Mesendoderm (in vitro differentiated cells): ENCODE measurements around the gene WNT9B.

Experiments
- DNase-seq: peaks from one replicate; pipeline ENCODE4 v3.0.0; 2013
- H2AK5ac ChIP-seq: 2 replicates; pipeline ENCODE4 v1.6.1; 2013; ENCODE audit warnings: low read length, inconsistent platforms
- H2BK120ac ChIP-seq: 2 replicates; pipeline ENCODE4 v1.6.1; 2013; ENCODE audit warnings: low read depth, mild to moderate bottlenecking, low read length, moderate library complexity, mixed read lengths
- H2BK15ac ChIP-seq: replicated peaks from 2 replicates; pipeline ENCODE4 v1.6.1; 2013; ENCODE audit warnings: low read depth, mild to moderate bottlenecking, moderate library complexity
- H2BK5ac ChIP-seq: 2 replicates; pipeline ENCODE4 v1.6.1; 2013; ENCODE audit warnings: low read length, inconsistent platforms
- H3K18ac ChIP-seq: 2 replicates; pipeline ENCODE4 v1.6.1; 2013; ENCODE audit warnings: mild to moderate bottlenecking, low read length, mixed read lengths
- H3K23ac ChIP-seq: one replicate; pipeline ENCODE4 v1.6.1; 2013; ENCODE audit warnings: low read length
- H3K27ac ChIP-seq: 2 replicates; pipeline ENCODE4 v1.5.1; 2013; ENCODE audit warnings: low read depth, mild to moderate bottlenecking, inconsistent platforms, low read length, moderate library complexity
- H3K27me3 ChIP-seq: 2 replicates; pipeline ENCODE4 v1.6.1; 2013; ENCODE audit warnings: low read length, control low read depth, mild to moderate bottlenecking, inconsistent platforms; ENCODE audit not compliant: insufficient read depth, poor library complexity
- H3K36me3 ChIP-seq: 2 replicates; pipeline ENCODE4 v1.6.1; 2013; ENCODE audit warnings: low read length, inconsistent platforms; ENCODE audit not compliant: control insufficient read depth, insufficient read depth
- H3K4ac ChIP-seq: one replicate; pipeline ENCODE4 v1.6.1; 2013; ENCODE audit warnings: low read depth, mild to moderate bottlenecking, low read length, moderate library complexity
- H3K4me1 ChIP-seq: 2 replicates; pipeline ENCODE4 v1.6.1; 2013; ENCODE audit warnings: low read depth, low read length, inconsistent platforms; ENCODE audit not compliant: control insufficient read depth
- H3K4me2 ChIP-seq: 2 replicates; pipeline ENCODE4 v1.6.1; 2013; ENCODE audit warnings: low read length
- H3K4me3 ChIP-seq: 2 replicates; pipeline ENCODE4 v1.5.1; 2013; ENCODE audit warnings: mild to moderate bottlenecking, low read length
- H3K56ac ChIP-seq: one replicate; pipeline ENCODE4 v1.6.1; 2013; ENCODE audit warnings: low read length
- H3K79me1 ChIP-seq: 2 replicates; pipeline ENCODE4 v1.6.1; 2013; ENCODE audit warnings: low read length, inconsistent platforms
- H3K79me2 ChIP-seq: 2 replicates; pipeline ENCODE4 v1.6.1; 2013; ENCODE audit warnings: mild to moderate bottlenecking, low read length; ENCODE audit not compliant: control insufficient read depth, insufficient read depth
- H3K9ac ChIP-seq: 2 replicates; pipeline ENCODE4 v1.6.1; 2013; ENCODE audit warnings: low read length, inconsistent platforms
- H4K5ac ChIP-seq: one replicate; pipeline ENCODE4 v1.6.1; 2013; ENCODE audit warnings: low read length
- H4K8ac ChIP-seq: one replicate; pipeline ENCODE4 v1.6.1; 2013; ENCODE audit warnings: low read depth, mild to moderate bottlenecking, control low read depth, low read length, moderate library complexity
- WGBS: extraction: QIAGEN DNeasy Blood & Tissue Kit; methylation state at CpG from one replicate; pipeline ENCODE4 v1.1.7; 2013; ENCODE audit warnings: low lambda C conversion rate, missing lambda C conversion rate; ENCODE audit not compliant: insufficient coverage; ENCODE audit errors: extremely low coverage; 5-methylcytosine and 5-hydroxymethylcytosine counted together

Gene WNT9B

GRCh38 chr17:46826116-46826515 is 25.3 kb upstream of the WNT9B start:
- Histone ChIP-seq H2BK15ac (no peak overlapping the region), H2AK5ac (no peak overlapping the region), H3K4me3 (no peak overlapping the region), H3K4me2 (no peak overlapping the region), H4K5ac (no peak overlapping the region), H3K18ac (no peak overlapping the region), H3K36me3 (no peaks in the 10 kb centered on the region), H3K79me1 (no peaks in the 10 kb centered on the region), H3K4ac (no peak overlapping the region), H3K23ac (no peak overlapping the region), H3K56ac (no peak overlapping the region), H3K79me2 (no peaks in the 10 kb centered on the region), H3K27ac (no peak overlapping the region), H2BK120ac (no peak overlapping the region), H3K4me1 (peaks cover 5% of the 10 kb centered on the region), H2BK5ac (no peak overlapping the region), H4K8ac (no peak overlapping the region), H3K9ac (no peak overlapping the region), H3K27me3 (no peaks in the 10 kb centered on the region)
- DNase-seq, result no peak
- no CpG with 5 or more reads among the region's 1 CpG for WGBS

GRCh38 chr17:46827274-46827673 is 24.1 kb upstream of the WNT9B start:
- Histone ChIP-seq H3K18ac (no peak overlapping the region), H4K8ac (no peak overlapping the region), H3K4me3 (no peak overlapping the region), H3K36me3 (no peaks in the 10 kb centered on the region), H3K27me3 (no peaks in the 10 kb centered on the region), H3K4ac (no peak overlapping the region), H3K23ac (no peak overlapping the region), H3K4me1 (peaks cover 6% of the 10 kb centered on the region), H3K79me1 (no peaks in the 10 kb centered on the region), H2BK120ac (no peak overlapping the region), H2AK5ac (peak overlapping the region; percentile 15), H3K56ac (no peak overlapping the region), H4K5ac (no peak overlapping the region), H2BK15ac (no peak overlapping the region), H3K9ac (no peak overlapping the region), H3K4me2 (no peak overlapping the region), H3K27ac (no peak overlapping the region), H3K79me2 (no peaks in the 10 kb centered on the region), H2BK5ac (no peak overlapping the region)
- no peak for DNase-seq
- WGBS, result no CpG with 5 or more reads among the region's 2 CpGs

DNA sequence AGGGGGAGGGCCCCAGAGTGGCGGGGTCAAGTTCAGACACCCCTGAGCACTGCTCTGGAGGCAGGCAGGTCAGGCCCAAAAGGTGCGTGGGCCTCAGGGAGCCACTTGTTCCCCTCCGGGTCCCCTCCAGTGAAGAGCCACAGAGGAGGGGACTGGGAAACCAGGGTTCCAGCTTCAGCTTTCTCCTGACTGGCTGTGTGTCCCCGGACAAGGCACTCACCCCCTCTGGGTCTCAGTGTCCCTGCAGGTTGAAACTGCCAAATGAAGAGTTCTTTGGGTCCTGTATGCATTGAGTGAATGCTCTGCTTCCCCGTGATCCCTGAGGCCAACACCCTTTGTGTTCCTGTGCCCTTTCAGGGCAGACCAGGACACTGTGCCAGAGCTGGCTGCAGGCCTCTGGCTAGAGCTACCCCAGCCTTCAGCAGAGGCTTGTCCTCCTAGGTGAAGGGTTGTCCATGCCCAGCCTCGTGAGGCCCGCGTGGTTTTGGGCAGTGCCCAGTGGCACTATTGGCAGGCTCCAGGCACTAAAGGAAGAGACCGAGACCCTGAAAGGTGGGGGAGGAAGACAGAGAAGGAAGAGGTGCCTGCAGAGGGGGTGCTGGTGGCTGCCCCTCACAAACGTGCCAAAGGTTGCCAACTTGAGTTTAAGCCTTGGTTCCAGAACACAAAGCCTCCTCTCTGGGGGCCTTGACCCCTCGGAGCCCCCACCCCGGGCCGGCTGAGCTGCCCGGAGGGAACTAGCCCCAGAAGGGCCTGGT is 19.6 kb upstream of the WNT9B start:
- H3K79me1 ChIP-seq, result no peaks in the 10 kb centered on the region
- H3K4me3 ChIP-seq, result no peak overlapping the region
- peak overlapping the region; percentile 66 for H3K56ac ChIP-seq
- no CpG with 5 or more reads among the region's 14 CpGs for WGBS
- peak overlapping the region; percentile 82 for H2AK5ac ChIP-seq
- no peak overlapping the region for H3K23ac ChIP-seq
- peaks cover 13% of the 10 kb centered on the region for H3K4me1 ChIP-seq
- H2BK15ac ChIP-seq, result peak overlapping the region; percentile 67
- H3K18ac ChIP-seq, result peak overlapping the region; percentile 89
- no peak overlapping the region for H4K5ac ChIP-seq
- H3K4me2 ChIP-seq, result no peak overlapping the region
- peak overlapping the region; percentile 64 for H3K4ac ChIP-seq
- no peaks in the 10 kb centered on the region for H3K36me3 ChIP-seq
- H4K8ac ChIP-seq, result no peak overlapping the region
- peak overlapping the region; percentile 39 for H2BK5ac ChIP-seq
- peak overlapping the region; percentile 22 for H3K9ac ChIP-seq
- no peaks in the 10 kb centered on the region for H3K79me2 ChIP-seq
- no peak overlapping the region for H3K27ac ChIP-seq
- no peaks in the 10 kb centered on the region for H3K27me3 ChIP-seq
- no peak for DNase-seq
- peak overlapping the region; percentile 64 for H2BK120ac ChIP-seq

GRCh38 chr17:46832331-46832821 is 19.0 kb upstream of the WNT9B start:
- Histone ChIP-seq H3K79me1 (no peaks in the 10 kb centered on the region), H3K79me2 (no peaks in the 10 kb centered on the region)

GRCh38 chr17:46832945-46833839 is 18.2 kb upstream of the WNT9B start:
- peak overlapping the region; percentile 8 for H3K9ac ChIP-seq
- no peak overlapping the region for H3K4me2 ChIP-seq
- no peak overlapping the region for H2BK15ac ChIP-seq
- H2BK5ac ChIP-seq, result peak overlapping the region; percentile 58
- H2AK5ac ChIP-seq, result no peak overlapping the region
- no peak overlapping the region for H3K27ac ChIP-seq
- H3K79me2 ChIP-seq, result no peaks in the 10 kb centered on the region
- H4K8ac ChIP-seq, result no peak overlapping the region
- no peaks in the 10 kb centered on the region for H3K27me3 ChIP-seq
- H2BK120ac ChIP-seq, result no peak overlapping the region
- H3K4ac ChIP-seq, result no peak overlapping the region
- H3K36me3 ChIP-seq, result no peaks in the 10 kb centered on the region
- peak overlapping the region; percentile 33 for H3K23ac ChIP-seq
- peaks cover 13% of the 10 kb centered on the region for H3K4me1 ChIP-seq
- no peaks in the 10 kb centered on the region for H3K79me1 ChIP-seq
- peak overlapping the region; percentile 66 for H3K56ac ChIP-seq
- H3K4me3 ChIP-seq, result no peak overlapping the region
- H4K5ac ChIP-seq, result no peak overlapping the region
- H3K18ac ChIP-seq, result peak overlapping the region; percentile 22
- no CpG with 5 or more reads among the region's 17 CpGs for WGBS
- peak; percentile 70 for DNase-seq

More at GRCh38 chr17:46832331-46832821, 19.0 kb upstream of the WNT9B start:
- WGBS, result no CpG with 5 or more reads among the region's 11 CpGs
- H2BK5ac ChIP-seq, result peak overlapping the region; percentile 58
- no peak overlapping the region for H2AK5ac ChIP-seq
- H3K27me3 ChIP-seq, result no peaks in the 10 kb centered on the region
- H3K4me1 ChIP-seq, result peaks cover 13% of the 10 kb centered on the region
- no peak overlapping the region for H3K4me3 ChIP-seq
- peak overlapping the region; percentile 89 for H3K18ac ChIP-seq
- peak overlapping the region; percentile 8 for H3K9ac ChIP-seq
- no peak overlapping the region for H4K8ac ChIP-seq
- no peak for DNase-seq
- H3K36me3 ChIP-seq, result no peaks in the 10 kb centered on the region
- H4K5ac ChIP-seq, result no peak overlapping the region
- peak overlapping the region; percentile 66 for H3K56ac ChIP-seq
- H3K27ac ChIP-seq, result no peak overlapping the region
- peak overlapping the region; percentile 16 for H2BK120ac ChIP-seq
- peak overlapping the region; percentile 33 for H3K23ac ChIP-seq
- H2BK15ac ChIP-seq, result no peak overlapping the region
- H3K4me2 ChIP-seq, result no peak overlapping the region
- H3K4ac ChIP-seq, result peak overlapping the region; percentile 64
